Esophagus squamous epithelium (tissue), 5 donors: Measurements from ENCODE around the gene MLH1. TPM values are rescaled to one million over a fixed set of nuclear protein-coding genes. Genes with fewer than 3 reads are reported as not detected.

ENCODE experiments used
- DNase-seq: peaks from one replicate; lab custom pipeline; 2025; lab: John Stamatoyannopoulos, UW
- H3K27ac ChIP-seq, 4 donors: fragments of 200-600 bp; sonication (generic); one replicate each; pipeline ENCODE4 v1.5.1; 2016 to 2019; ENCODE audit warnings: mild to moderate bottlenecking in 1 of 4
- H3K27me3 ChIP-seq, 4 donors: fragments of 200-600 bp; sonication (generic); 1 replicate in 3 of 4; 2 replicates in 1 of 4; pipeline versions ENCODE4 v1.5.1 to v1.6.0; 2017 to 2021; ENCODE audit warnings: antibody characterized with exemption in 1 of 4
- H3K36me3 ChIP-seq, 3 donors: fragments of 200-600 bp; sonication (generic); one replicate each; pipeline ENCODE4 v1.5.1; 2016 to 2019
- H3K4me1 ChIP-seq, 3 donors: fragments of 200-600 bp; sonication (generic); one replicate each; pipeline ENCODE4 v1.5.1; 2017 to 2019
- H3K4me3 ChIP-seq, 4 donors: fragments of 200-600 bp; sonication (generic); 1 replicate in 3 of 4; 2 replicates in 1 of 4; pipeline ENCODE4 v1.5.1; 2016 to 2019; ENCODE audit warnings: mild to moderate bottlenecking in 2 of 4, moderate library complexity in 1 of 4
- H3K9me3 ChIP-seq, 3 donors: fragments of 200-600 bp; sonication (generic); one replicate each; pipeline ENCODE4 v1.5.1; 2016 to 2019
- POLR2A ChIP-seq, 4 donors: fragments of 450-650 bp; IDR thresholded peaks; one replicate each; pipeline ENCODE4 v1.6.1; 2017; ENCODE audit warnings: antibody characterized with exemption in 4 of 4, mild to moderate bottlenecking in 4 of 4, moderate library complexity in 3 of 4
- WGBS, 2 donors: methylation state at CpG; one replicate each; pipeline ENCODE4 v1.1.5; 2018; 5-methylcytosine and 5-hydroxymethylcytosine counted together
- intact Hi-C: fragments of 100-400 bp; cut with DNase I; formaldehyde crosslinking; loops from one replicate; pipeline ENCODE4 v1.15.0; 2022
- total RNA-seq, 4 donors: library from RNA; depleted of rRNA; stranded (reverse); fragments of >200 nt; gene quantifications; one replicate each; pipeline ENCODE4 v1.1.0, GENCODE V29; 2016
- TF ChIP-seq, protein P1 (sequence below), 6 experiments: fragments of 450-650 bp in 4 of 6; fragments of 200-600 bp in 2 of 6; sonication (generic) in 2 of 6; IDR thresholded peaks; one replicate each; pipeline ENCODE4 v1.5.1; 2016 to 2019; ENCODE audit warnings: antibody characterized with exemption in 6 of 6, mild to moderate bottlenecking in 4 of 6, moderate library complexity in 4 of 6
- donor health status: DM: yes; HTN: yes; CAD: no.

Gene MLH1
- total RNA-seq, 4 donors from 2014 or later = 15.7 to 33.4 (median 26.1) TPM

DNA sequence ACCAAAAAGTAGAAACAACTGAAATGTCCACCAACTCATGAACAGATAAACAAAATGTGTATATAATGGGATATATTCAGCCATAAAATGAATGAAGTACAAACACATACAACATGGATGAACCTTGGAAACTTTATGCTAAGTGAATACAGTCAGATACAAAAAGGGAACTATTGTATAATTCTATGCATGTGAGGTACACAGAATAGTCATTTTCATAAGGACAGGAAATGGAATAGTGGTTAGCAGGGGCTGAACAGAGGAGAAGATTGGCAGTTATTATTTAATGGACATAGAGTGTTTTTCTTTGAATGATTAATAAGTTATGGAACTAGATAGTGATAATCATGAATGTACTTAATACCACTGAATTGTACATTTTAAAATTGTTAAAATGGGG, 28.5 kb upstream of the MLH1 start:
- H3K9me3 ChIP-seq = no peaks in the 10 kb centered on the region
- intact Hi-C loops = no loop called here
- TF ChIP-seq, protein P1, sequence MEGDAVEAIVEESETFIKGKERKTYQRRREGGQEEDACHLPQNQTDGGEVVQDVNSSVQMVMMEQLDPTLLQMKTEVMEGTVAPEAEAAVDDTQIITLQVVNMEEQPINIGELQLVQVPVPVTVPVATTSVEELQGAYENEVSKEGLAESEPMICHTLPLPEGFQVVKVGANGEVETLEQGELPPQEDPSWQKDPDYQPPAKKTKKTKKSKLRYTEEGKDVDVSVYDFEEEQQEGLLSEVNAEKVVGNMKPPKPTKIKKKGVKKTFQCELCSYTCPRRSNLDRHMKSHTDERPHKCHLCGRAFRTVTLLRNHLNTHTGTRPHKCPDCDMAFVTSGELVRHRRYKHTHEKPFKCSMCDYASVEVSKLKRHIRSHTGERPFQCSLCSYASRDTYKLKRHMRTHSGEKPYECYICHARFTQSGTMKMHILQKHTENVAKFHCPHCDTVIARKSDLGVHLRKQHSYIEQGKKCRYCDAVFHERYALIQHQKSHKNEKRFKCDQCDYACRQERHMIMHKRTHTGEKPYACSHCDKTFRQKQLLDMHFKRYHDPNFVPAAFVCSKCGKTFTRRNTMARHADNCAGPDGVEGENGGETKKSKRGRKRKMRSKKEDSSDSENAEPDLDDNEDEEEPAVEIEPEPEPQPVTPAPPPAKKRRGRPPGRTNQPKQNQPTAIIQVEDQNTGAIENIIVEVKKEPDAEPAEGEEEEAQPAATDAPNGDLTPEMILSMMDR (IDR thresholded peaks at IDR 0.05) = no peak
- TF ChIP-seq POLR2A (IDR thresholded peaks at IDR 0.05) = no peak
- H3K4me3 ChIP-seq = no peak overlapping the region
- peaks cover 0 to 7% (median 0%) of the 10 kb centered on the region in 3 donors for H3K4me1 ChIP-seq
- DNase-seq = no peak
- no peak overlapping the region for H3K27ac ChIP-seq
- H3K36me3 ChIP-seq = no peaks in the 10 kb centered on the region
- no peaks in the 10 kb centered on the region for H3K27me3 ChIP-seq

DNA sequence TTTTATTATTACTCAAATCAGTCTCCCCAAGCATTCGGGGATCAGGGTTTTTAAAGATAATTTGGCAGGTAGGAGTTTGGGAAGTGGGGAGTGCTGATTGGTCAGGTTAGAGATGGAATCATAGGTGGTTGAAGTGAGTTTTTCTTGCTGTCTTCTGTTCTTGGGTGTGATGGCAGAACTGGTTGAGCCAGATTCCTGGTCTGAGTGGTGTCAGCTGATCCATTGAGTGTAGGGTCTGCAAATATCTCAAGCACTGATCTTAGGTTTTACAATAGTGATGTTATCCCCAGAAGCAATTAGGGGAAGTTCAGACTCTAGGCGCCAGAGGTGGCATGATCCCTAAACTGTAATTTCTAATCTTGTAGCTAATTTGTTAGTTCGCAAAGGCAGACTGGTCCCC, 27.9 kb upstream of the MLH1 start:
- Histone ChIP-seq H3K4me3 (no peak overlapping the region), H3K9me3 (no peaks in the 10 kb centered on the region), H3K27me3 (no peaks in the 10 kb centered on the region), H3K36me3 (no peaks in the 10 kb centered on the region), H3K4me1 (peaks cover 0 to 12% (median 0%) of the 10 kb centered on the region in 3 donors), H3K27ac (no peak overlapping the region)
- 74 to 78% methylated on average over 3 of the region's 3 CpGs for WGBS, 2 donors
- intact Hi-C loops = no loop called here
- no peak for DNase-seq
- TF ChIP-seq POLR2A (IDR thresholded peaks at IDR 0.05) = no peak
- TF ChIP-seq, protein P1 (IDR thresholded peaks at IDR 0.05) = no peak

DNA sequence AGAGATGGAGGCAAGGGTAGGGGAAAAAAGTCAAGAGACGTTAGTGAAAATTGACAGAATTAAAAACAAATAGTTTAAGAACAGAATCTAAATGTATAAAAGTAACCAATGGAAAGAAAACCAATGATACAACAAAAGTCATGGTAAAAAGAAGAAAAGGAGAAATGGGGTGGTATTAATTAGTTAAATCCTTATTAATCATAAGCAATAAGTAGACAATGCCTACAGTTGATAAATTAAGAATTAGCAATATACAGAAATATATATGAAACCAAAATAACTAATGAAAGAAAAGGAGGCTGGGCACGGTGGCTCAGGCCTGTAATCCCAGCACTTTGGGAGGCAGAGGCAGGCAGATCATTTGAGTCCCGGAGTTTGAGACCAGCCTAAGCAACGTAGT, 24.2 kb upstream of the MLH1 start:
- intact Hi-C loops = no loop called here

DNA sequence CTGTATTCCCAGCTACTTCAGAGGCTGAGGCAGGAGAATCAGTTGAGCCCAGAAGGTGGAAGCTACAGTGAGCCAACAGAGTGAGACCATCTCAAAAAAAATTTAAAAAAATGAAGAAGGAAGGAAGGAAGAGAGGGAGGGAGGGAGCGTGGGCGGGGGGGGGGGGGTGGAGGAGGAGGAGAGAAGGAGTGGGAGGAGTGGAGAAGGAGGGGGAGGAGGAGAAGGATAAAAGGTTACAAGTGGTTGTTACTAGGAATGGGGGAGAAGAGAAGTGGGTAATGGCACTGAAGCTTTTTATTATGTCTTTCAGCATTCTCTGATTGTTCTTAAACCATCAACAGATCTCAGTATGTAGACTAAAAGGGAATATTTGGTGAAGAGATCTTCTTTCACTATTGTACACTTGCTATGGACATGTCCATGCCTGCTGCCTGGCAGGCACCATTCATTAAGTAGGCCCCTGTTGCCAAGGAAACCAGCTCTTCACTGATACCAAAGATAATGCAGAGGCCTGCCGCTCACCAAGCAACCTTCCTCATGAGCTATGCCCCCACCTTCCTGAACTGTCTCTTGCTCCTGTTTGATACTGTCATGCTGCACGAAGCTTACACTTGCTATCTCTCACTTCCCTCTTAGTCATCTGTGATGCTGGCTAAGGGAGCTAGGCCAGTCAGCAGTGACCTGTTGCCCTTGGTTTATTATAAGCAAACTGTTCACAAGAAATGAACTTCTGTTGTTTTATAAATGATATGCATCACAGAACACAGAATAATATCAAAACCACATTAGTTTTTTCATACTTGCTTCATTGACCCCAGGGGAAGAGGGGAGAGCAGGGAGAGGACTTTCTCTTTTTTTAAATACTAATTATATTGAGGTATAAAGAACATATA, 23.5 kb upstream of the MLH1 start:
- Histone ChIP-seq H3K4me3 (no peak overlapping the region), H3K4me1 (peaks cover 0 to 12% (median 0%) of the 10 kb centered on the region in 3 donors), H3K36me3 (no peaks in the 10 kb centered on the region), H3K27me3 (no peaks in the 10 kb centered on the region), H3K27ac (no peak overlapping the region), H3K9me3 (no peaks in the 10 kb centered on the region)
- 20 to 25% methylated on average over 4 of the region's 4 CpGs for WGBS, 2 donors
- DNase-seq = no peak
- intact Hi-C loops = no loop called here
- no peak for TF ChIP-seq POLR2A (IDR thresholded peaks at IDR 0.05)
- TF ChIP-seq, protein P1 (IDR thresholded peaks at IDR 0.05) = no peak

More for the DNA sequence above, 24.2 kb upstream of the MLH1 start:
- peaks cover 0 to 12% (median 0%) of the 10 kb centered on the region in 3 donors for H3K4me1 ChIP-seq
- no peak overlapping the region for H3K27ac ChIP-seq
- H3K27me3 ChIP-seq = no peaks in the 10 kb centered on the region
- no peak for DNase-seq
- no peaks in the 10 kb centered on the region for H3K9me3 ChIP-seq
- no peaks in the 10 kb centered on the region for H3K36me3 ChIP-seq
- TF ChIP-seq, protein P1 (IDR thresholded peaks at IDR 0.05) = no peak
- TF ChIP-seq POLR2A (IDR thresholded peaks at IDR 0.05) = no peak
- no peak overlapping the region for H3K4me3 ChIP-seq
- WGBS, 2 donors = 66 to 79% methylated on average over 4 of the region's 4 CpGs

DNA sequence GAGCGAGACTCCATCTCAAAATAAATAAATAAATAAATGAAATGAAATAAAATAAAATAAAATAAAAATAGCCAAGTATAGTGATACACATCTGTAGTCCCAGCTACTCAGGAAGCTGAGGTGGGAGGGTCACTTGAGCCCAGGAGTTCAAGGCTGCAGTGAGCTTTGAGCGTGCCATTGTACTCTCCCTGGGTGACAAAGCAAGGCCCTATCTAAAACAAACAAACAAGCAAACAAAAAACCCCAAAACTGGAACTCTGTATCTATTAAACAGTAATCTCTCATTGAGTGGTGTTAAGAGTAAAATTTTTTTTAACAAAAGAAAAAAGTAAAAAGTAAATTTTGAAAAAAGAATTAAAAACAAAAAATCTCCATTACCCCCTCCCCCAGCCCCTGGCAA, 21.2 kb upstream of the MLH1 start:
- Histone ChIP-seq H3K4me3 (no peak overlapping the region), H3K27ac (no peak overlapping the region), H3K27me3 (no peaks in the 10 kb centered on the region), H3K36me3 (no peaks in the 10 kb centered on the region), H3K9me3 (no peaks in the 10 kb centered on the region), H3K4me1 (peaks cover 0 to 12% (median 0%) of the 10 kb centered on the region in 3 donors)
- intact Hi-C loops = no loop called here
- no peak for TF ChIP-seq POLR2A (IDR thresholded peaks at IDR 0.05)
- TF ChIP-seq, protein P1 (IDR thresholded peaks at IDR 0.05) = no peak
- 95 to 100% methylated on average over 2 of the region's 2 CpGs for WGBS, 2 donors
- no peak for DNase-seq
